Measurements from ENCODE around the gene SERPINE2.

DNA sequence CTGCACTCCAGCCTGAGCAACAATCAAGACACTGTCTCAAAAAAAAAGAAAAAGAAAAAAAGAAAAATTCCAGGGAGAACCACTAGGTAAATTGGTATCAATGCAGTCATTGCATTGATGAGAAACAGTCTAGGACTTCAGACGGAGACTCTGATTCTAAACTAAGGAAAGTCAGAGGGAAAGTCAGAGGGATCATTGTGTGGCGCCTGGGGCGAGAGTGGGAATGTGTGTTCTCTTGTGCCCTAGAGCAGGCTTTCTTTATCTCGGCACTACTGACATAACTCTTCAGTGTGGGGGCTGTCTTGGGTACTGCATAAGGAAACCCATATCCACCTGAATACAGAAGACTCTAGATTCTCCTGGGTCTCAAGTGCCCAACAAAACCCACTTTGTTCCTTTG lies 24.8 kb downstream of the SERPINE2 start:
- TF ChIP-seq POLR2A (IDR thresholded peaks at IDR 0.05) = no peak
- TF ChIP-seq, protein P1, sequence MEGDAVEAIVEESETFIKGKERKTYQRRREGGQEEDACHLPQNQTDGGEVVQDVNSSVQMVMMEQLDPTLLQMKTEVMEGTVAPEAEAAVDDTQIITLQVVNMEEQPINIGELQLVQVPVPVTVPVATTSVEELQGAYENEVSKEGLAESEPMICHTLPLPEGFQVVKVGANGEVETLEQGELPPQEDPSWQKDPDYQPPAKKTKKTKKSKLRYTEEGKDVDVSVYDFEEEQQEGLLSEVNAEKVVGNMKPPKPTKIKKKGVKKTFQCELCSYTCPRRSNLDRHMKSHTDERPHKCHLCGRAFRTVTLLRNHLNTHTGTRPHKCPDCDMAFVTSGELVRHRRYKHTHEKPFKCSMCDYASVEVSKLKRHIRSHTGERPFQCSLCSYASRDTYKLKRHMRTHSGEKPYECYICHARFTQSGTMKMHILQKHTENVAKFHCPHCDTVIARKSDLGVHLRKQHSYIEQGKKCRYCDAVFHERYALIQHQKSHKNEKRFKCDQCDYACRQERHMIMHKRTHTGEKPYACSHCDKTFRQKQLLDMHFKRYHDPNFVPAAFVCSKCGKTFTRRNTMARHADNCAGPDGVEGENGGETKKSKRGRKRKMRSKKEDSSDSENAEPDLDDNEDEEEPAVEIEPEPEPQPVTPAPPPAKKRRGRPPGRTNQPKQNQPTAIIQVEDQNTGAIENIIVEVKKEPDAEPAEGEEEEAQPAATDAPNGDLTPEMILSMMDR (IDR thresholded peaks at IDR 0.05) = no peak

Data from heart left ventricle (tissue), 13 donors.